AG09319 (cell line): ENCODE data around the gene YIF1A.
"Not testable (repeated sequence)": the region's sequence is repeated elsewhere in the genome, so short reads cannot be mapped to it uniquely, and the experiment has no call there.

Source experiments
- DNase-seq: peaks from one replicate; pipeline ENCODE4 v3.0.0-alpha.2; 2010; ENCODE audit warnings: low read depth; ENCODE audit errors: extremely low read depth
- CTCF ChIP-seq: IDR thresholded peaks from 2 replicates; pipeline ENCODE4 v1.5.1; 2011; ENCODE audit warnings: low read depth, mild to moderate bottlenecking, inconsistent platforms, low read length, moderate library complexity

Gene YIF1A

DNA sequence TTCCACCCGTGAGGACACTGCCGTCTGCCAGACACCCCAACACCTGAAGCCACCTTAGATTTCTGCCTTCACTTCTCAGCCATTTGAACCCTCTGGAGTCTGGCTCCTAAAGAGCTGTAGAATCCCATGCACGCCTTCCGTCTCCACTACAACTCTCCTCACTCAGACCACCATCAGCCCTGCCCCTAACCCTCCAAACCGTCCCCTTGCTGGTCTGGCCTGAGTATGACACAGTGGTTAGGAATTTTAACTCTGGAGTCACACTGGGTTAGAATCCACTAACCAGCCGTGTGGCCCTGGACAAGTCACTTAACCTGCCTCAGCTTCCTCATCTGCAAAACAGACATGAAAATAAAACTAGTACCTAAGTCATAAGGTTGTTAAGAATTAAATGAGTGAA is 7.9 kb downstream of the YIF1A start:
- TF ChIP-seq CTCF, result no peak
- DNase-seq, result no peak

DNA sequence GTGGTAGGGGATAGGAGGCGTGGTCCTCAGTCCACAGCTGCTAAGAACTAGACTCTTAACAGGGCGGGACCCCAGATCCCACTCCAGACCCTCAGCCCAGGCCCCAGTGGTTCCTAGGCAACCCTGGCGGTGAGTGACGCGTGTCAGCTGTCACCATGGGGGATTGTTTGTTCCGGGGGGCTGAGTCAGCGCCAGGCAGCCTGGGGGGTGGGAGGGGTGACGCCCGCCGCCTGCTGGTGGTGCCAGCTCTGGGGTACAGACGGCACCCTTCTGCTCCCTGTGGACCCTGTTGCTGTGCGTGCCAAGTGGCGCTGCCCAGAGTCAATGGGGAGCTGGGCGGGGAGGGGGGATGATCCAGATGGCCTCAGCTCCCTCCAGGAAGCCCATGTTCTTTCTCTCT is 8.5 kb downstream of the YIF1A start:
- no peak for TF ChIP-seq CTCF
- no peak for DNase-seq

GRCh38 chr11:66279092-66279734 is 9.7 kb downstream of the YIF1A start:
- no peak for DNase-seq
- no peak for TF ChIP-seq CTCF

- no peak for DNase-seq
- TF ChIP-seq CTCF, result no peak
These were observed 10.4 kb downstream of the YIF1A start for GRCh38 chr11:66278363-66279091.

GRCh38 chr11:66277471-66278362 is 11.2 kb downstream of the YIF1A start, which contains the start of gene CNIH2:
Gene CNIH2 (plus strand): TSS chr11:66278175. CDS start chr11:66278457, 282 bp downstream.
- no peak for DNase-seq
- TF ChIP-seq CTCF, result no peak

DNA sequence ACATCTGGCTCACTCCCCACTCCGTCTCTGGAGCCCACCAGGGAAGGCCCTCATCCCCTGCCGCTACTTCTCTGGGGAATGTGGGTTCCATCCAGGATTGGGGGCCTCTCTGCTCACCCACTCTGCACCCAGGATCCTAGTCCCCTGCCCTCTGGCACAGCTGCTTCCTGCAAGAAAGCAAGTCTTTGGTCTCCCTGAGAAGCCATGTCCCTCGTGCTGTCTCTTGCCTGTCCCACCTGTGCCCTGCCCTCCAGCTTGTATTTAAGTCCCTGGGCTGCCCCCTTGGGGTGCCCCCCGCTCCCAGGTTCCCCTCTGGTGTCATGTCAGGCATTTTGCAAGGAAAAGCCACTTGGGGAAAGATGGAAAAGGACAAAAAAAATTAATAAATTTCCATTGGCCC is 11.9 kb downstream of the YIF1A start:
- DNase-seq, result not testable (repeated sequence)

DNA sequence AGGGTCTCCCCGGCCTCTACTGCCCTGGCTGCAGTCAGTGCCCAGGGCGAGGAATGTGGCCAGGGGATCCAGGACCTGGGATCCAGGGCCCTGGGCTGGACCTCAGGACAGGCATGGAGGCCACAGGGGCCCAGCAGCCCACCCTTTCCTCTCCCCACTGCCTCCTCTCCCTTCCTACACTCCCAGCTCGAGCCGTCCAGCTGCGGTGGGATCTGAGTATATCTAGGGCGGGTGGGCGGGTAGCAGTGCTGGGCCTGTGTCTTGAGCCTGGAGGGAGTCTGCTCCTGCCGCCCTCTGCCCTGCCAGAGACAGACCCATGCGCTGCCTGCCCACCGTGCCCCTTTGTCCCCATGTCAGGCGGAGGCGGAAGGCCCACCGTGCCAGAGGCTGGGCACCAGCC is 12.3 kb downstream of the YIF1A start:
- not testable (repeated sequence) for DNase-seq

DNA sequence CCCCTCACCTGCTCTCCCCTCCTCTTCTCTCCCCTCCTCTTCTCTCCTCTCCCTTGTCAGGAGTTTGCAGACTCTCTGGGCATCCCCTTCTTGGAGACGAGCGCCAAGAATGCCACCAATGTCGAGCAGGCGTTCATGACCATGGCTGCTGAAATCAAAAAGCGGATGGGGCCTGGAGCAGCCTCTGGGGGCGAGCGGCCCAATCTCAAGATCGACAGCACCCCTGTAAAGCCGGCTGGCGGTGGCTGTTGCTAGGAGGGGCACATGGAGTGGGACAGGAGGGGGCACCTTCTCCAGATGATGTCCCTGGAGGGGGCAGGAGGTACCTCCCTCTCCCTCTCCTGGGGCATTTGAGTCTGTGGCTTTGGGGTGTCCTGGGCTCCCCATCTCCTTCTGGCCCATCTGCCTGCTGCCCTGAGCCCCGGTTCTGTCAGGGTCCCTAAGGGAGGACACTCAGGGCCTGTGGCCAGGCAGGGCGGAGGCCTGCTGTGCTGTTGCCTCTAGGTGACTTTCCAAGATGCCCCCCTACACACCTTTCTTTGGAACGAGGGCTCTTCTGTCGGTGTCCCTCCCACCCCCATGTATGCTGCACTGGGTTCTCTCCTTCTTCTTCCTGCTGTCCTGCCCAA is 12.8 kb downstream of the YIF1A start:
- DNase-seq, result no peak
- TF ChIP-seq CTCF, result no peak
